Head of caudate nucleus (tissue), 42 donors: ENCODE results near the gene PIP4K2B.
"Not testable (repeated sequence)": the region's sequence is repeated elsewhere in the genome, so short reads cannot be mapped to it uniquely, and the experiment has no call there.

Experiments
- DNase-seq, 42 donors: peaks; one replicate each; pipeline versions ENCODE4 v3.0.0 to v3.0.0-alpha.2; 2020 to 2021; ENCODE audit warnings: mixed read lengths in 7 of 42
- intact Hi-C: fragments of 100-400 bp; cut with DNase I; formaldehyde crosslinking; loops from one replicate; pipeline ENCODE4 v1.15.0; 2022

PIP4K2B gene

DNA sequence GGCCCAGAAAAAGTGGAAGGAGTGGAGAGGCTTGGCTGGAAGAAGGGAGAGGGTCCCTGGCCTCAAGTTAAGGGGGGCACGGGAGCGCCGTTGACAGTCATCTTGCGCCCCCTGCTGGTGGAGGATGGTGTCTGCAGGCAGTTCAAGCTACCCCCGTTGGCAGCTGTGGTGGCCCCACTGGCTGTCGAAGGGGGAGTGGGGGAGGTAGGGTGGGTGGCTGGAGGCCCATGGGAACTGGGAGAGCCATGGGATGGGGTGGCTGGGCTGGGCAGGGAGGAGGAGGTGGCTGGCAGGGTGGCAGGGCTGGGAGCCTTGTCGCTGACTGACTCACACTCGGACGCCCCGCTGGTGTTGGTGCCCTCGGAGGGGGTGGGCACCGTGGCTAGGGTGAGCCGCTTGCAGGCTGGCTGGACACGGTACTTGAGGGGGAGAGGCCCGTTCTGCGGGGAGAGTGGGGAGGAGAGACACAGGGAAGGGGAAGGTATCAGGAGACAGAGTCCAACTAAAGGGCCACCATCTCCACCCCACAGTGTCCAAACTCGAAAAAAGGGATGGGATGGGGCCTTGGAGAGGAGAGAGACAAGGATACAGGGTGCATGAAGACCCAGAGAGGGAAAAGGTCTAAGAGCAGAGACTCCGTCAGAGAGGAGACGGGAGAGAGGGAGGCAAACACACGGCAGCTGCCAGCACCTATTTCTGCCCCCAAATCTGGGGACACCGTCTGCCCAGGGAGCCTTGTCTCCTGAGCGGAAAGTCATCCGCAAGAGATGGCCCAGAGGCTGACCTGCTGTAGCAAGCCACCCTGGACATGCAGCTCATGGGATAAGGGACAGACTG lies 64.0 kb downstream of the PIP4K2B start:
- intact Hi-C loops = loop anchor here (2.0 to 10.0 kb wide), 2 partner anchors 59 to 181 kb away; no protein-coding TSS in a partner anchor
- peak; percentile 56 to 92 (median 77) for DNase-seq

DNA sequence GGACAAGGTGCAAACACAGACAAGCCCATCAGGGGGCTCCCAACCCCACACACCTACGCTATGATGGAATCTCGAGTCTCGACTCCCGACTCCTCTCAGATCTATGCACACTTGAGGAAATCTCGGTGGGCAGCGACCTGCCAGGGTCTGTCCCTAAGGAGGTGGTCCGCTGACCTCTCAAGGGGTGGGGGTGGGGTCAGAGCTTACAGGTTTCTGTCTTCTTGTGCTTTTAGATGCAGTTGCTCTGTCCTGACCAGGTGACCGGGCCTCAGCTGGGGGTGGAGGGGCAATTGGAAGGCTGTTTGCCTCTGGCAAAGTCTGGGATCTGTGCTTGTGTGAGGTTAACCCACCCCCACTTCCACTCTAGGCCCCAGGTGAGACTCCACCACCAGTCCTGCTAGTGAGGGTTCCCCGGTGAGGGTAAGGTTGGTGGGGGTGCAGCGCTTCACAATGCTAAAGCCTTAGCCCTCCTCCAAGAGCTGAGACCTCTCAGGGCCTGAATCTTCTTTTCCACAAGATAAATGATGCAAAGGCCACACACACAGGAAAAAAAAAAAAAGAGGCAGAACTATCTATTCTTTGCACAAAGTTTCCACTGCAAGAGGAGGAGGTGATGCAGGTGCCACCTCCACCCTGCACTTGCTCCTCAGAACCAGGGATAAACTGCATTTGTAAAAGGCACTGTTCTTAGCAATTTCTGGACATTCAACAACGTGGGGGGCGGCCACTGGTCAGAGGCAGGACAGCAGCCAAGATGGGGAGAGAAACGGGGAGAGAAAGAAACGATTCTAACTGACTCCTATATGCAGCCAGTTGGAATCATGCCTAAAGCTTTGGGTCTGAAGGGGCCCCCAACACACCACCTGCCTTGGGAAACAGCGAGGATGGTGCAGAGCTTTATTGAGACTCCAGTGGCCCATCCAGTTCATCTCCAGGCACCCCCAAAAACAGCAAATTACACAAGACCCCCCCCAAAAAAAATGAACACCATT lies 65.1 kb downstream of the PIP4K2B start:
- intact Hi-C loops = loop anchor here (2.0 to 10.0 kb wide), 2 partner anchors 57 to 179 kb away; no protein-coding TSS in a partner anchor
- DNase-seq = peak in 1 of 42 donors; percentile 48

GRCh38 chr17:38733282-38733981 lies 65.9 kb downstream of the PIP4K2B start:
- intact Hi-C loops = loop anchor here (10.0 kb wide), 1 partner anchor 179 kb away; no protein-coding TSS in a partner anchor
- DNase-seq = no peak

DNA sequence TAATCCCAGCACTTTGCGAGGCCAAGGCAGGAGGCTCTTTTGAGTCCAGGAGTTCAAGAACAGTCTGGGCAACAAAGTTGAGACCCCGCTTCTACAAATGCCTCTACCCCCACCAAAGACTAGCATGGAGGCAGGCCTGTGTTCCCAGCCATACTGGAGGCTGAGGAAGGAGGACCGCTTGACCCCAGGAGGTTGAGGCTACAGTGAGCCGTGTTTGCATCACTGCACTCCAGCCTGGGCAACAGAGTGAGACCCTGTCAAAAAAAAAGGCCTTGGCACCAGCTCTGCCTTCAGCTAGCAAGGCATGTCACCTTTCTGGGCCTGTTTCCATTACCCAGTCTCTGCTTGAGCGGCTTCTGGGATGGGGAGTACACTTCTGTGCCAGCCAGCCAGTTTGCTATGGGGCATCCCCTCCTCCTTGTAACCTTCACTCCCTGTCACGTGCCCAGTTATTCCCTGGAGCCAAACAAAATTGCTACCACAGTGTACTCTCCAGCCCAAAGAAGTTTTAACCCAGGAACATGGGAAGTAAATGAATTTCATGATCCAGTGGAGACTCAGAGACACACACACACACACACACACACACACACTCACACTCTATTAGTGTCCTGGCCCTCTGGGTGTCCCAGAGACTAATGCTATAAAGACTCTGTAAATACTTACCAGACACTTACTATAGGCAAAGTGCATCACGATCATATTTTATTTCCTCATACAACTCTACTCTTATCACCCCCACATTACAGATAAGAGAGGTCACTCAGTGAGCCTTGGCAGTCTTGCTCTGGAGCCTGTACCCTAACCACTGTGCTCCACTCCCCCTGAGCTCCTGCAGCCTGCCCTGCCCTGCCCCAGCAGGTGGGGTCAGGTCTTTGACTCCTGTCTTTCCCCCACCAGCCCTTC lies 66.7 kb downstream of the PIP4K2B start:
- intact Hi-C loops = loop anchor here (10.0 kb wide), 1 partner anchor 178 kb away; no protein-coding TSS in a partner anchor
- no peak for DNase-seq

- peak in 3 of 42 donors; percentile 33 to 61 (median 39) for DNase-seq
- intact Hi-C loops = loop anchor here (10.0 kb wide), 1 partner anchor 177 kb away; no protein-coding TSS in a partner anchor
Observed at GRCh38 chr17:38731526-38732294, 67.6 kb downstream of the PIP4K2B start.

DNA sequence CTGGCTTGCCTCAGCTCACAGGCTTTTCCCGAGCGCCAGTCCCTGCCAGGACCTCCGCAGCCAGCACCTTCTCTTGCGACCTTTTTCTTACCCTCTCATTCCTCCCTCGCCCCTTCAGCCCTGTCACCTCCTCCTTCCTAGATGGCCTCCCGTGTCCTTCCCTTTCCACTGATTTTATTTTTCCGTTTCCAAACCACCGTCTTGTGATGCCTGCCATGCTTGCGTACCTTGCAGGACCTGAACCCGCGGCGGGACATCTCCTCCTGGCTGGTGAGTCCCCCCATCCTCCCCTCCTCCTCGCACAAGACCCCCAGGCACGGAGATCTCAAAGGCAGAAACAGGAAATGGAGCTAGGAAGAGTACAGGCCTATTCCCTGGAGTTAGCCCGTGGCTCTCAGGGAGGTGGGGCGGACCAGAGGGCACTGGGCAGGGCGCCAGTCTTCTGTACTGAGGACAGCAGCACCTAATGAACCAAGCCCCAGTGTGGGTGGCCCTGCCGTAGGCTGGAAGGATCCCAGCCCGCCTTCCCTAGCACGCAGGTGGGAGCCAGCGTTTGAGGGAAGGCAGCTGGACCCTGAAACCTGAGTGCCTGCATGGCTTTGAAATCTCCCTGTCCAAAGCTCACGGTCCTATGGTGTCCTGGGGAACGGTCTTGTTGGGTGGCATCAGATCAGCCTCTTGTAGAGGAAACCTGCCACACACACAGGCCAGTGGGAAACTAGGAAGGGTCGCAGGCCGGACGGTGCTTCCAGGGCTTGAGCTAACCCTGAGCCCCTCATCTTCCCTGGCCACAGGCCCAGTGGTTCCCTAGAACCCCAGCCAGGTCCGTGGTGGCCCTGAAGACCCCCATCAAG lies 68.6 kb downstream of the PIP4K2B start:
- DNase-seq = peak in 30 of 42 donors; percentile 32 to 74 (median 54)

GRCh38 chr17:38729886-38730525 lies 69.3 kb downstream of the PIP4K2B start, which contains the start of gene CISD3:
TSS of gene CISD3 (plus strand) at chr17:38730341. CDS start at chr17:38730359, 18 bp downstream.
- peak in 41 of 42 donors; percentile 25 to 92 (median 83) for DNase-seq
- intact Hi-C loops = loop anchor here (10.0 kb wide), 1 partner anchor 175 kb away; no protein-coding TSS in a partner anchor

More for the DNA sequence above, 68.6 kb downstream of the PIP4K2B start:
- intact Hi-C loops = loop anchor here (10.0 kb wide), 1 partner anchor 176 kb away; no protein-coding TSS in a partner anchor

GRCh38 chr17:38729368-38729885 lies 69.9 kb downstream of the PIP4K2B start:
- no peak for DNase-seq
- intact Hi-C loops = no loop called here

DNA sequence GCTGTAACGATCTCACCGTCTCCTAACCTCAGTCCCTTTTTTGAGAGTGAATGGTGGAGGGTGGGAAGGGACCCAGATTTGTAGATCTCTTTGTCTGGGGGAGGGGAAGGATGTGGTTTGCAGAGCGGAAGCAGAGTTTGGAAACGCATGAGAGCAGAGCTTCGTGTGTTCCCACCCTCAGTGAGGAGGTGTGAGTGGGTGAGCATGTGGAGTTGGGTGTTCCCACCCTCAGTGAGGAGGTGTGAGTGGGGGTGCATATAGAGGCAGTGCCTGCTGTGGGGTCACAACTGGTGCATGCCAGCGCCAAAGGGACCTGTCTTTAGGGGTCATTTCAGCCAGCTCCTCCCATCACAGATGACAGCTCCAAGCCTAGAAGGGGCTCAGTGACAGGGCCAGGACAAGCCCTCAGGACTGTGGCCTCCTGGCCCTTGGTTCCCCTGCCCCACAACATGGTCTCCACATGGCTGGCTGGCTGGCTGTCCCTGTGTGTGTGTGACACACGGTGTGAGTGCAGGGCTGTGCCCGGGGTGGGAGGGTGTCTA lies 71.0 kb downstream of the PIP4K2B start:
- intact Hi-C loops = no loop called here
- DNase-seq = peak in 1 of 42 donors; percentile 36

DNA sequence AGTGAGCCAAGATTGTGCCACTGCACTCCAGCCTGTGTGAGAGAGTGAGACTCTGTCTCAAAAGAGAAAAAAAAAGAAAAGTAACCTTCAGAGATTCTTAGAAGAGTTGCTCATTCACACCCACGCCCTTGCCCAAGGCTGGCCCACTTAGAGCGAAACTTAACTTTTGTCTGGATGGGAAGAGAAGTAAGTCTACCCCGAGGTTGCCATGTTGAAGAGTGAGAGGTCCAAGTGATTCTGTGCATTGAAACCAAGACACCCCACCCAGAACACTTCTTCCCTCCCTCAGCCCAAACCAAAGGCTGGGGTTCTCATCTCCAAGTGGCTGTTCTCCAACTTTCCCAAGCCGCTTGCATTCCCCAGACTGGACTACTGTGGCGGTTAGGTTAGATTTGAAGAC lies 71.6 kb downstream of the PIP4K2B start:
- intact Hi-C loops = no loop called here
- no peak for DNase-seq

DNA sequence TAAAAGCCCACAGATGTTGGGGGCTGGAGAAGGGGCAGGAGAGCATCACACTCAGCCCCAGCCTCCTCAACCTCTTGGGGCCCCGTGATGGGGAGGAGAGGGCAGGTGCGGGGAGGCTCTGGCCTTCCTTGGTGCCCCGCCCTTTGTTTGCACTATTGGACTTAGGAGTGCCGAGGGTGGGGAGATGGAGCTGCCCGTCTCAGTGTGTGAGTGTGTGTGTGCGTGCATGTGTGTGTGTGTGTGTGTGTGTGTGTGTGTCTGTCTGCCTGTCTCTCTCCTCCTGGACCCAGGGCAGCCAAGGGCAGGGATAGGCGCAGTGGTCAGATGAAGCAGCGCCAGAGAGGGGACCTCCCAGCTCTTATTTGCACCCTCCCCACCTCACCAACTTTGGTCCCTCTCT lies 73.2 kb downstream of the PIP4K2B start:
- DNase-seq, intact Hi-C loops: not testable (repeated sequence)

DNA sequence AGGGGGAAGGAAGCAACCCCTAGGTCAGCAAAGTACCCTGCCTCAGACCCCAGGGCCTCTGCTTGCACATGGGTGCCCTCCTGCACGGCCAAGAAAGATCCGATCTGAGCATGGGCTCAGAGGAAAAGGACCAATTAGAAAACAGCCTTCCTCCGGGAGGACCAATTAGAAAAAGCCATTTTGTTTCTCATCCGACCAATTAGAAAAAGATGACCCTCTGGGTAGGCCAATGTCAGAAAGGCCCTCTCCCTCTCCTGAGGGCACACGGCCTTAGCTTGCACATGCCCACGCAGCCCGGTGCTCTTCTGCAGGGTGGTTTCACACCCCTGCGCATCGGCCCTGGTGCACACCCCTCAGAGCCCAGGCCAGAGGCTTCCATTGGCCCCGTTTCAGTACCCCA lies 74.3 kb downstream of the PIP4K2B start:
- intact Hi-C loops = no loop called here
- peak in 2 of 42 donors; percentile 51 to 71 for DNase-seq

DNA sequence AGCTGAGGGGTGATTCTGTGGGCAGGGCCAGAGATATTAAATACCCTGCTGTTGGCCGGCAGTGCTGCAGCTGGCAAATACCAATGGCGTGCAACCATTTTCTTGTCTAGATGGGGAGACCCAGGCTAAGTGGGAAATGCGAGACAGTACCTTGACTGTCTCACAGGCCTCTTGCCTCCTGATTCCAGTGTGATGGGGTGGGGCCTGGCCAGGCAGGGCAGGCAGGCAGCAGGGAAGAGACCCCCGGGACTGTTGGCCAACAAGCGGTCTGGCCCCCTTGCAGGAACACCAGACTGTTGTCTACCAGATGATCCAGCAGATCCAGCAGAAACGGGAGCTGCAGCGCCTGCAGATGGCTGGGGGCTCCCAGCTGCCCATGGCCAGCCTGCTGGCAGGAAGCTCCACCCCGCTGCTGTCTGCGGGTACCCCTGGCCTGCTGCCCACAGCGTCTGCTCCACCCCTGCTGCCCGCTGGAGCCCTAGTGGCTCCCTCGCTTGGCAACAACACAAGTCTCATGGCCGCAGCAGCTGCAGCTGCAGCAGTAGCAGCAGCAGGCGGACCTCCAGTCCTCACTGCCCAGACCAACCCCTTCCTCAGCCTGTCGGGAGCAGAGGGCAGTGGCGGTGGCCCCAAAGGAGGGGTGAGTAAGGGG lies 74.9 kb downstream of the PIP4K2B start:
- intact Hi-C loops = no loop called here
- peak; percentile 82 to 96 (median 92) for DNase-seq

DNA sequence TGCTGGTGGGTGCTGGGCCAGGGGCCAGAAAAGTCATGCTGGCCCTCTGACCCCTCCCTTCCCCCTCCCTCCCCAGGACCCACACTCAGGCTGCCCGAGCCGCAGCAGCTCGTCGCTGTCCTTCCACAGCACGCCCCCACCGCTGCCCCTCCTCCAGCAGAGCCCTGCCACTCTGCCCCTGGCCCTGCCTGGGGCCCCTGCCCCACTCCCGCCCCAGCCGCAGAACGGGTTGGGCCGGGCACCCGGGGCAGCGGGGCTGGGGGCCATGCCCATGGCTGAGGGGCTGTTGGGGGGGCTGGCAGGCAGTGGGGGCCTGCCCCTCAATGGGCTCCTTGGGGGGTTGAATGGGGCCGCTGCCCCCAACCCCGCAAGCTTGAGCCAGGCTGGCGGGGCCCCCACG lies 77.6 kb downstream of the PIP4K2B start:
- DNase-seq = no peak
- intact Hi-C loops = no loop called here
